GM18511 (cell line): ENCODE data around the gene SLC46A1.
A peak's percentile ranks its signal among the peaks of the same experiment; 100 is the strongest.

Source experiments
- ATAC-seq: cut with Tn5 transposase; IDR thresholded peaks from one replicate; pipeline ENCODE4 v1.9.1; 2021; ENCODE audit warnings: mild to moderate bottlenecking, moderate library complexity; ENCODE audit not compliant: unreplicated experiment

Gene SLC46A1

GRCh38 chr17:28404461-28404811, 1.6 kb downstream of the SLC46A1 start:
- ATAC-seq: no peak

GRCh38 chr17:28404007-28404406, 2.0 kb downstream of the SLC46A1 start:
- ATAC-seq: no peak

GRCh38 chr17:28402844-28403243, 3.2 kb downstream of the SLC46A1 start:
- ATAC-seq: no peak

- ATAC-seq: no peak
These were observed 3.8 kb downstream of the SLC46A1 start for GRCh38 chr17:28402224-28402630.

- ATAC-seq: no peak
These were observed 6.2 kb downstream of the SLC46A1 start for GRCh38 chr17:28399808-28400207.

GRCh38 chr17:28398280-28398981, 7.6 kb downstream of the SLC46A1 start:
- peak; percentile 69 for ATAC-seq

- ATAC-seq: no peak
These were observed 8.2 kb downstream of the SLC46A1 start for GRCh38 chr17:28397687-28398279.

GRCh38 chr17:28397275-28397674, 8.7 kb downstream of the SLC46A1 start:
- ATAC-seq: no peak

GRCh38 chr17:28396635-28397239, 9.3 kb downstream of the SLC46A1 start:
- no peak for ATAC-seq

- no peak for ATAC-seq
These were observed 10.0 kb downstream of the SLC46A1 start for GRCh38 chr17:28395968-28396367.

- no peak for ATAC-seq
These were observed 10.6 kb downstream of the SLC46A1 start for GRCh38 chr17:28395426-28395825.

GRCh38 chr17:28394337-28395116, 11.5 kb downstream of the SLC46A1 start:
- no peak for ATAC-seq

- ATAC-seq: no peak
These were observed 13.5 kb downstream of the SLC46A1 start for GRCh38 chr17:28392491-28392890.

GRCh38 chr17:28391401-28391800, 14.6 kb downstream of the SLC46A1 start:
- no peak for ATAC-seq

- no peak for ATAC-seq
These were observed 15.0 kb downstream of the SLC46A1 start for GRCh38 chr17:28390984-28391383.

- ATAC-seq: no peak
These were observed 15.4 kb downstream of the SLC46A1 start for GRCh38 chr17:28390563-28390962.

GRCh38 chr17:28390141-28390540, 15.9 kb downstream of the SLC46A1 start:
- ATAC-seq: no peak

- ATAC-seq: no peak
These were observed 17.9 kb downstream of the SLC46A1 start for GRCh38 chr17:28388106-28388505.

GRCh38 chr17:28386391-28386790, 19.6 kb downstream of the SLC46A1 start:
- no peak for ATAC-seq

- peak; percentile 17 for ATAC-seq
These were observed 20.6 kb downstream of the SLC46A1 start for GRCh38 chr17:28385406-28385805.

- peak; percentile 41 for ATAC-seq
These were observed 21.0 kb downstream of the SLC46A1 start for GRCh38 chr17:28385037-28385400.
